MCF 10A (cell line): ENCODE data around the gene SLC25A39. TPM values are rescaled to one million over a fixed set of nuclear protein-coding genes. Genes with fewer than 3 reads are reported as not detected.
"Not testable (repeated sequence)": the region's sequence is repeated elsewhere in the genome, so short reads cannot be mapped to it uniquely, and the experiment has no call there.

Source experiments
- Bru-seq: library from RNA; stranded (reverse); fragments of 400-500 nt; gene quantifications from one replicate; lab custom pipeline; 2021; lab: Mats Ljungman, UMichigan
- BruChase-seq, 2 experiments: library from RNA; stranded (reverse); fragments of 400-500 nt; gene quantifications; one replicate each; lab custom pipeline; 2021; lab: Mats Ljungman, UMichigan
- BruUV-seq: library from RNA; stranded (reverse); fragments of 400-500 nt; replicated peaks from 2 replicates; lab custom pipeline; 2021; lab: Mats Ljungman, UMichigan
- CTCF ChIA-PET: fragments of 300-600 bp; sonication (Branson Sonifier 250); formaldehyde crosslinking; extraction: SDS; loops from one replicate; lab custom pipeline; 2021; ENCODE audit warnings: antibody characterized with exemption, inconsistent platforms; lab: Yijun Ruan, JAX
- POLR2A ChIA-PET: fragments of 300-600, 350-650 bp; sonication (Branson Sonifier 250); formaldehyde crosslinking; extraction: SDS; loops from one replicate; lab custom pipeline; 2020; ENCODE audit warnings: antibody characterized with exemption, inconsistent platforms; lab: Yijun Ruan, JAX
- DNase-seq: peaks from one replicate; pipeline ENCODE4 v3.0.0-alpha.2; 2018; ENCODE audit not compliant: unreplicated experiment
- H3K27ac Mint-ChIP-seq: one replicate; pipeline ENCODE4 v1.8.0; 2022; ENCODE audit warnings: mild to moderate bottlenecking, low read depth, mixed read lengths; ENCODE audit not compliant: unreplicated experiment
- H3K27me3 Mint-ChIP-seq: one replicate; pipeline ENCODE4 v1.8.0; 2022; ENCODE audit warnings: mixed read lengths; ENCODE audit not compliant: insufficient read depth, unreplicated experiment
- H3K36me3 Mint-ChIP-seq: one replicate; pipeline ENCODE4 v1.8.0; 2022; ENCODE audit warnings: mild to moderate bottlenecking, moderate library complexity, mixed read lengths; ENCODE audit not compliant: insufficient read depth, unreplicated experiment
- H3K4me1 Mint-ChIP-seq: one replicate; pipeline ENCODE4 v1.8.0; 2022; ENCODE audit warnings: mixed read lengths; ENCODE audit not compliant: insufficient read depth, unreplicated experiment
- H3K4me3 Mint-ChIP-seq: one replicate; pipeline ENCODE4 v1.8.0; 2022; ENCODE audit warnings: mild to moderate bottlenecking, moderate library complexity, mixed read lengths; ENCODE audit not compliant: unreplicated experiment
- H3K9me3 Mint-ChIP-seq: one replicate; pipeline ENCODE4 v1.8.0; 2022; ENCODE audit warnings: mixed read lengths; ENCODE audit not compliant: unreplicated experiment
- CTCF ChIP-seq: fragments of 200-600 bp; IDR thresholded peaks from one replicate; pipeline ENCODE4 v1.8.0; 2022; ENCODE audit warnings: antibody characterized with exemption, mild to moderate bottlenecking; ENCODE audit not compliant: unreplicated experiment
- intact Hi-C: fragments of 100-400 bp; cut with micrococcal nuclease; formaldehyde crosslinking; loops from 2 replicates; pipeline ENCODE4 v1.14.1; 2022
- long read RNA-seq: library from polyadenylated mRNA; stranded (forward); transcript quantifications from one replicate; pipeline ENCODE4 v2.0.0, GENCODE V29; 2022
- total RNA-seq: library from RNA; stranded (reverse); gene quantifications from 2 replicates; pipeline ENCODE4 v1.2.3, GENCODE V29; 2022

The SLC25A39 gene
- total RNA-seq (157 and 169 TPM in 2 replicates), Bru-seq, nascent RNA (percentile 68 among the genes with signal in this experiment), BruChase-seq, experiment 1, labeled RNA remaining after a 6-hour chase (percentile 87 among the genes with signal in this experiment), BruChase-seq, experiment 2, labeled RNA remaining after a 2-hour chase (percentile 82 among the genes with signal in this experiment)
- long read RNA-seq, transcript SLC25A39-212 (12 exons, 1,542 nt) = minor isoform, 7 of 440 reads
- long read RNA-seq, transcript SLC25A39-213 (10 exons, 2,217 nt) = minor isoform, 9 of 440 reads
- long read RNA-seq, transcript SLC25A39-201 (12 exons, 1,607 nt) = major isoform, 278 of 440 reads
- long read RNA-seq, transcript SLC25A39-202 (12 exons, 1,565 nt) = minor isoform, 44 of 440 reads
- long read RNA-seq, partial matches to known transcripts = 24 of 440 reads
- long read RNA-seq, other reads (novel, unspliced or antisense) = 73 of 440 reads

- no peak for TF ChIP-seq CTCF
- CTCF ChIA-PET = interaction anchor here (1.0 to 1.8 kb wide), 3 partner anchors 21 to 108 kb away, joined by 3 to 4 read pairs (median 3); partner anchors contain the start of gene GRN
- Mint-ChIP-seq H3K9me3 (no peaks in the 10 kb centered on the region), H3K27ac (peak within 1 kb of the TSS; percentile 93), H3K27me3 (no peaks in the 10 kb centered on the region), H3K36me3 (peaks cover 12% of the 10 kb centered on the region), H3K4me1 (no peaks in the 10 kb centered on the region), H3K4me3 (peak within 1 kb of the TSS; percentile 82)
- intact Hi-C loops = loop anchor here (2.0 kb wide), 1 partner anchor 104 kb away; no protein-coding TSS in a partner anchor
- no TSS peak for BruUV-seq
- POLR2A ChIA-PET = interaction anchor here (0.7 to 5.2 kb wide), 14 partner anchors 9 to 138 kb away, joined by 3 to 61 read pairs (median 4); partner anchors contain the start of genes ATXN7L3, GRN, TMUB2 and UBTF
- peak; percentile 89 for DNase-seq
These were observed at the start of gene SLC25A39 for GRCh38 chr17:44324571-44325275. Gene SLC25A39 (minus strand): TSS chr17:44324823. CDS start chr17:44323562, 1,261 bp downstream.

- ChIA-PET POLR2A (no interaction called here), CTCF (interaction anchor here (1.0 kb wide), 1 partner anchor 21 kb away, joined by 5 read pairs; no protein-coding TSS in a partner anchor)
- DNase-seq = no peak
- Mint-ChIP-seq H3K4me1 (no peaks in the 10 kb centered on the region), H3K27me3 (peaks cover 13% of the 10 kb centered on the region), H3K4me3 (no peak overlapping the region), H3K27ac (no peak overlapping the region), H3K9me3 (no peaks in the 10 kb centered on the region), H3K36me3 (no peaks in the 10 kb centered on the region)
- no peak for TF ChIP-seq CTCF
- intact Hi-C loops = no loop called here
- BruUV-seq = no TSS peak
These were observed 47.4 kb upstream of the SLC25A39 start for GRCh38 chr17:44372036-44372435.

GRCh38 chr17:44369414-44370023 lies 44.9 kb upstream of the SLC25A39 start:
- intact Hi-C loops, H3K4me3 Mint-ChIP-seq, H3K9me3 Mint-ChIP-seq, H3K27ac Mint-ChIP-seq, BruUV-seq, H3K36me3 Mint-ChIP-seq, POLR2A ChIA-PET, DNase-seq, H3K4me1 Mint-ChIP-seq: not testable (repeated sequence)
- H3K27me3 Mint-ChIP-seq = peaks cover 37% of the 10 kb centered on the region
- CTCF ChIA-PET = interaction anchor here (0.6 to 0.7 kb wide), 2 partner anchors 33 to 51 kb away, joined by 3 read pairs; no protein-coding TSS in a partner anchor

GRCh38 chr17:44368391-44369243 lies 44.0 kb upstream of the SLC25A39 start:
- POLR2A ChIA-PET, H3K27ac Mint-ChIP-seq, H3K4me1 Mint-ChIP-seq, DNase-seq, H3K9me3 Mint-ChIP-seq, BruUV-seq, H3K36me3 Mint-ChIP-seq, H3K4me3 Mint-ChIP-seq, intact Hi-C loops: not testable (repeated sequence)
- peaks cover 37% of the 10 kb centered on the region for H3K27me3 Mint-ChIP-seq
- CTCF ChIA-PET = interaction anchor here (0.6 to 1.1 kb wide), 4 partner anchors 34 to 219 kb away, joined by 3 to 4 read pairs (median 4); no protein-coding TSS in a partner anchor
